GM10248 (cell line): ENCODE measurements around the gene MOCS2.
"Not testable (repeated sequence)": the region's sequence is repeated elsewhere in the genome, so short reads cannot be mapped to it uniquely, and the experiment has no call there.

Experiments used
- CTCF ChIA-PET: fragments of 300-600 bp; sonication (Branson Sonifier 250); formaldehyde crosslinking; extraction: SDS; loops from one replicate; lab custom pipeline; 2021; ENCODE audit warnings: antibody characterized with exemption; lab: Yijun Ruan, JAX
- POLR2A ChIA-PET: fragments of 350-650 bp; sonication (Branson Sonifier 250); formaldehyde crosslinking; extraction: SDS; loops from one replicate; lab custom pipeline; 2020; ENCODE audit warnings: antibody characterized with exemption; lab: Yijun Ruan, JAX
- DNase-seq: peaks from one replicate; pipeline ENCODE4 v3.0.0; 2012; ENCODE audit errors: extremely low spot score
- TF ChIP-seq, protein P1 (sequence below): IDR thresholded peaks from 2 replicates; pipeline ENCODE4 v1.5.1; 2012; ENCODE audit warnings: mild to moderate bottlenecking, low read depth; ENCODE audit errors: extremely low read depth, missing control alignments, control extremely low read depth

Gene MOCS2

DNA sequence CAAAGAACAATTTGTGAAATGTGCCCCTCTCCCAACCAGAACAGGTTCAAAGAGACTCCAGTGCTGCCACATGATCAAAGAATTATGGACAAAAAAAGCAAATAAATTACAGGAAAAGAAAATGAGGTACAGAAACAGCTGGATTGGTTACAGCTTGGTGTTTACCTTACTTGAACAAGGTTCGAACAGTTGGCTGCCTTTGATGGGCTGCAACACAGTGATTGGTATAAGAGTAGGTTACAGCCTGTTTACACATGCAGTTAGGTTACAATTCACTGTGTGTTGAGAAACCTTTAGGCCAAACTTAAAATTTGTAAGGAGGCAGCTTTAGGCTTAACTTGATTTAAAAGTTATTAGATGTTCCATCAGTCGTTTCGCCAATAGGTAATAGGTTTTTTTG lies 3.4 kb upstream of the MOCS2 start:
- POLR2A ChIA-PET = no interaction called here
- TF ChIP-seq, protein P1, sequence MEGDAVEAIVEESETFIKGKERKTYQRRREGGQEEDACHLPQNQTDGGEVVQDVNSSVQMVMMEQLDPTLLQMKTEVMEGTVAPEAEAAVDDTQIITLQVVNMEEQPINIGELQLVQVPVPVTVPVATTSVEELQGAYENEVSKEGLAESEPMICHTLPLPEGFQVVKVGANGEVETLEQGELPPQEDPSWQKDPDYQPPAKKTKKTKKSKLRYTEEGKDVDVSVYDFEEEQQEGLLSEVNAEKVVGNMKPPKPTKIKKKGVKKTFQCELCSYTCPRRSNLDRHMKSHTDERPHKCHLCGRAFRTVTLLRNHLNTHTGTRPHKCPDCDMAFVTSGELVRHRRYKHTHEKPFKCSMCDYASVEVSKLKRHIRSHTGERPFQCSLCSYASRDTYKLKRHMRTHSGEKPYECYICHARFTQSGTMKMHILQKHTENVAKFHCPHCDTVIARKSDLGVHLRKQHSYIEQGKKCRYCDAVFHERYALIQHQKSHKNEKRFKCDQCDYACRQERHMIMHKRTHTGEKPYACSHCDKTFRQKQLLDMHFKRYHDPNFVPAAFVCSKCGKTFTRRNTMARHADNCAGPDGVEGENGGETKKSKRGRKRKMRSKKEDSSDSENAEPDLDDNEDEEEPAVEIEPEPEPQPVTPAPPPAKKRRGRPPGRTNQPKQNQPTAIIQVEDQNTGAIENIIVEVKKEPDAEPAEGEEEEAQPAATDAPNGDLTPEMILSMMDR = no peak
- CTCF ChIA-PET = interaction anchor here (1.2 to 1.6 kb wide), 2 partner anchors 8 to 18 kb away, joined by 3 to 4 read pairs; no protein-coding TSS in a partner anchor
- DNase-seq = no peak

DNA sequence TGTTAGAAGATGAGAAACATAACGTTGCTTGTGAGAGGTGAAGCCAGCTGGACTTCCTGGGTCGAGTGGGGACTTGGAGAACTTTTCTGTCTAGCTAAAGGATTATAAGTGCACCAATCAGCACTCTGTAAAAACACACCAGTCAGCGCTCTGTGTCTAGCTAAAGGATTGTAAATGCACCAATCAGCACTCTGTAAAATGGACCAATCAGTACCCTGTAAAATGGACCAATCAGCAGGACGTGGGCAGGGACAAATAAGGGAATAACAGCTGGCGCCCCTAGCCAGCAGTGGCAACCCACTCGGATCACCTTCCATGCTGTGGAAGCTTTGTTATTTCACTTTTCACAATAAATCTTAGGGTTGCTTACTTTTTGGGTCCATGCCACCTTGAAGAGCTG lies 2.8 kb upstream of the MOCS2 start:
- DNase-seq, POLR2A ChIA-PET: not testable (repeated sequence)
- CTCF ChIA-PET = interaction anchor here (1.2 to 1.6 kb wide), 2 partner anchors 9 to 17 kb away, joined by 3 to 4 read pairs; no protein-coding TSS in a partner anchor

DNA sequence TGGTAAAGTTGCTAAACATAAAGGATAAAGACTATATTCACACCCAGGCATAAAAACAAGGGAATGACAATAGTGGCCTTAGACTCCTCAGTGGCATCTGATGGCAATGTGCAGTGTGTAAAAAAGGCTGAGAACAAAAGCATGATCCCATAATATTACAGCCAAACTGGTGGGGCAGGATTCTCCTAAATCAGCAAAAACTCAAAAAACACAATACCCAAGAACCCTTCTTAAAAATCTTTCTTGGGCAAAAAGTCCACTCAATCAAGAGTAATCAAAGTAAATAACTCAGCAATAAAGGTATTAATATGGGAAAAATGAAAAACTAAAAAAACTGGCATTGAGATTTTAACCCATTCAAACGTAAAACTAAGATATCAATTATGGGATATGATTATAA lies 1.6 kb upstream of the MOCS2 start:
- ChIA-PET CTCF (no interaction called here), POLR2A (no interaction called here)
- TF ChIP-seq, protein P1 = no peak
- DNase-seq = no peak

DNA sequence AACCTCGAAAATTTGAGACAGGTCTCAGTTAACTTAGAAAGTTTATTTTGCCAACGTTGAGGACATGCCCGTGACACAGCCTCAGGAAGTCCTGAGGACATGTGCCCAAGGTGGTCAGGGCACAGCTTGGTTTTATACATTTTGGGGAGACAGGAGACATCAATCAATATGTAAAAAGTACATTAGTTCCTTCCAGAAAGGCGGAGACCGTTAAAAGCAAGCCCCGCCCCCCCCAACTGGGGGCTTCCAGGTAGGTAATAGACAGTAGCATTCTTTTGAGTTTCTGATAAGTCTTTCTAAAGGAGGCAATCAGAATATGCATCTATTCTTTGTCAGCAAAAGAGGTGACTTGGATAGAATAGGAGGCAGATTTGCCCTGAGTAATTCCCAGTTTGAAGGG lies 599 bp upstream of the MOCS2 start:
- TF ChIP-seq, protein P1 = no peak
- no peak for DNase-seq
- ChIA-PET POLR2A (no interaction called here), CTCF (interaction anchor here (0.7 to 1.5 kb wide), 5 partner anchors 10 to 134 kb away, joined by 3 to 8 read pairs (median 3); no protein-coding TSS in a partner anchor)

DNA sequence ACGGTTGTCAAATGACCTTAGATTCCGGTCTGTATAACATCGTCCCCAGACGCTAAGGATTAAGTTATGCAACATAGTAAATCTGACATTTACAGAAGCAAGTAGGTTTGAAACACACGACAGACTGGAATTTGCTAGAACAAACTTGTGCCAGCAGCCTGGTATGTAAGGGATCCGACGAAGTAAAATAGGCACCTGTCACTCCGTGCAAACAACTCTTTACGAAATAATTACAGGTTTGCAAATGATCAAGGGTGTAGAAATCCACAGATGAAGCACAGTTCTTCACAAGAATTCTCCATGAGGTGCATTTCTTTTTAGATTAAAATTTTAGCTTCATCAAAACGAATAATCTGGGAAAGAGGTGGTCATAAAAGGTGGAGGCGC lies 508 bp downstream of the MOCS2 start:
- ChIA-PET POLR2A (no interaction called here), CTCF (interaction anchor here (0.7 to 1.5 kb wide), 6 partner anchors 9 to 160 kb away, joined by 3 to 8 read pairs (median 4); no protein-coding TSS in a partner anchor)
- DNase-seq = no peak
- TF ChIP-seq, protein P1 = no peak

DNA sequence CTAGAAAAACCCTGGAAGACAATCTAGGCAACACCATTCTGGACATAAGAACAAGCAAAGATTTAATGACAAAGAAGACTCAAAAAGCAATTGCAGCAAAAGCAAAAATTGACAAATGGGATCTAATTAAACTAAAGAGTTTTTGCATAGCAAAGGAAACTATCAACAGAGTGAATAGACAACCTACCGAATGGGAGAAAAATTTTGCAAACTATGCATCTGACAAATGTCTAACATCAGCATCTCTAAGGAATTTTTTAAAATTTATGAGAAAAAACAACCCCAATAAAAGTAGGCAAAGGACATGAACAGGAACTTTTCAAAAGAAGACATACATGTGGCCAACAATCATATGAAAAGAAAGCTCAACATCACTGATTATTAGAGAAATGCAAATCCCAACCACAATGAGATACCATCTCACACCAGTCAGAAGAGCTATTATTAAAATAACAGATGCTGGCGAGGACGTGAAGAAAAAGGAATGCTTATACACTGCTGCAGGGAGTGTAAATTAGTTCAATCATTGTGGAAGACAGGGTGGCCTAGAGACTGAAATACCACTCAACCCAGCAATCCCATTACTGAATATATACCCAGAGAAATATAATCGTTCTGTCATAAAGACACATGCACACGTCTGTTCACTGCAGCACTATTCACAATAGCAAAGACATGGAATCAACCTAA lies 3.8 kb downstream of the MOCS2 start:
- TF ChIP-seq, protein P1 = no peak
- DNase-seq = no peak
- POLR2A ChIA-PET = no interaction called here
- CTCF ChIA-PET = interaction anchor here (0.8 to 5.3 kb wide), 4 partner anchors 8 to 156 kb away, joined by 3 to 24 read pairs (median 13); no protein-coding TSS in a partner anchor

DNA sequence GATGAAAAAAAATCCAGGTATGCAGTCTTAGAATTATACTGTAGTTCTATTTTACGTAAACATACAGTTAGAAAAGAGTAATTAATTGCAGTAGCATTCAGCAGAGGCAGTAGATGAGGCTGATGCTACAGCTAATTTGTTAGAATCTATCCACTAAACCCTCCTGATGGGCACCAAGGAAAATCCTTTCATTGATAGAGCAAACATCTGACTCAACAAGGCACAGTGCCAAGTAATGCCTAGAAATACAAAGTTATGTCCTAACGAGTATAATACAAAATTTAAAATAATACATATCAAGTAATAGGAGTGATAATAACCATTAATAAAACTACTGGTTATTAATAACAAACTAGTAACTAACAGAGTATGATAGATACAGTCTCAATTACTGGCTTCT lies 9.0 kb downstream of the MOCS2 start:
- POLR2A ChIA-PET = no interaction called here
- CTCF ChIA-PET = interaction anchor here (1.3 to 7.0 kb wide), 6 partner anchors 8 to 153 kb away, joined by 3 to 112 read pairs (median 6); partner anchors contain the start of gene MOCS2
- TF ChIP-seq, protein P1 = no peak
- DNase-seq = no peak
